RWPE2 (cell line): Measurements from ENCODE around the gene CDC7.

Experiments
- ATAC-seq: fragments of 200-7000 bp; cut with Tn5 transposase; 3 replicates; pipeline ENCODE4 v1.9.1; 2021; ENCODE audit warnings: low read depth
- DNase-seq: peaks from one replicate; pipeline ENCODE4 v3.0.0-alpha.2; 2020; ENCODE audit warnings: low spot score
- H3K27ac ChIP-seq: fragments of 450-650 bp; 2 replicates; pipeline ENCODE4 v1.5.1; 2017; ENCODE audit warnings: mild to moderate bottlenecking; ENCODE audit not compliant: poor library complexity, severe bottlenecking
- H3K27me3 ChIP-seq: fragments of 250-450 bp; sonication (Bioruptor Pico); 2 replicates; pipeline ENCODE4 v1.5.1; 2021; ENCODE audit warnings: mild to moderate bottlenecking, moderate library complexity; ENCODE audit not compliant: insufficient read depth, poor library complexity, severe bottlenecking
- H3K36me3 ChIP-seq: fragments of 250-450 bp; sonication (Bioruptor Pico); 2 replicates; pipeline ENCODE4 v1.5.1; 2020; ENCODE audit warnings: low read depth, mild to moderate bottlenecking, moderate library complexity
- H3K4me1 ChIP-seq: fragments of 250-450 bp; sonication (Bioruptor Pico); 2 replicates; pipeline ENCODE4 v1.5.1; 2021; ENCODE audit warnings: mild to moderate bottlenecking, moderate library complexity; ENCODE audit not compliant: insufficient read depth, poor library complexity, severe bottlenecking
- H3K4me3 ChIP-seq: fragments of 250-450 bp; sonication (Bioruptor Pico); 2 replicates; pipeline ENCODE4 v1.5.1; 2021; ENCODE audit warnings: mild to moderate bottlenecking, moderate library complexity; ENCODE audit not compliant: severe bottlenecking
- H3K9me3 ChIP-seq: fragments of 250-450 bp; sonication (Bioruptor Pico); 2 replicates; pipeline ENCODE4 v1.5.1; 2021; ENCODE audit warnings: mild to moderate bottlenecking, moderate library complexity; ENCODE audit not compliant: severe bottlenecking
- CTCF ChIP-seq: fragments of 450-650 bp; IDR thresholded peaks from one replicate; pipeline ENCODE4 v1.5.1; 2017; ENCODE audit warnings: mild to moderate bottlenecking, moderate library complexity; ENCODE audit not compliant: poor library complexity, severe bottlenecking

Gene CDC7

DNA sequence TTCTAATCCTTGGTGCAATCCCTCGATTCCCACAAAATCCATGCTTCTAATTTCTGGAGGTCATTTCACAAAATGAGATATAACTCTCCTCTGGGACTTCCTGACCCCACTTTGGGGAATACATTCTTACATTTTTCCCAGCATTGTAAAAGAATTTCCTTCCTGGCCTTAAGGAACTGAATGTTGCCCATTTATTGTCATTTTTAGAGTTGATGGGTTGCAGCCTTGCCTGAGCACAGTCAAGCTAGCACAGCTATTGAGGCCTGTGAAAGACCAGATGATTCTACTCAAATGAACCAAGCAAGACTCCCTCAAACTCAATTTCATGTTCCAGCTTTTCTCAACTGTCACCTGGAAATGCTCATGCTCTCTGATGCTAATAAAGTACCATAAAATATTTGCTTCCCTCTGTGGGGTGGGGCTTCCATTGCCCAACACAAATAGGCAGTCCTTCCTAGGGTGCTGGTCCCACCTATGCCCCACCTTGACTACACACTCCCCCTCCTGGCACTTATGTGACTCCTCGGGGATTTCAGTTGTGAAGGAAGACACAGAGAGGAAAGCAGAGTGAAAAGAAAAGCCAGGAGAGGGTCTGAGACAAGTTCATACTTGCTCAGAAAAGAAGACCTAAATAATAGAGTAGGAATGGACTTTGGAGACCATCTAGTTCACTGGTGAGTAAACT, 24.0 kb upstream of the CDC7 start:
- DNase-seq (no peak), ATAC-seq (no peak)
- no peak for TF ChIP-seq CTCF
- Histone ChIP-seq H3K9me3 (no peaks in the 10 kb centered on the region), H3K27me3 (no peaks in the 10 kb centered on the region), H3K4me1 (no peaks in the 10 kb centered on the region), H3K27ac (no peak overlapping the region), H3K4me3 (no peak overlapping the region), H3K36me3 (no peaks in the 10 kb centered on the region)

- H3K36me3 ChIP-seq: no peaks in the 10 kb centered on the region
- H3K27ac ChIP-seq: no peak overlapping the region
- no peak for DNase-seq
- no peak for ATAC-seq
- no peaks in the 10 kb centered on the region for H3K4me1 ChIP-seq
- no peaks in the 10 kb centered on the region for H3K27me3 ChIP-seq
- H3K4me3 ChIP-seq: no peak overlapping the region
- no peaks in the 10 kb centered on the region for H3K9me3 ChIP-seq
- TF ChIP-seq CTCF: no peak
These were observed 13.2 kb upstream of the CDC7 start for GRCh38 chr1:91487469-91487868.

DNA sequence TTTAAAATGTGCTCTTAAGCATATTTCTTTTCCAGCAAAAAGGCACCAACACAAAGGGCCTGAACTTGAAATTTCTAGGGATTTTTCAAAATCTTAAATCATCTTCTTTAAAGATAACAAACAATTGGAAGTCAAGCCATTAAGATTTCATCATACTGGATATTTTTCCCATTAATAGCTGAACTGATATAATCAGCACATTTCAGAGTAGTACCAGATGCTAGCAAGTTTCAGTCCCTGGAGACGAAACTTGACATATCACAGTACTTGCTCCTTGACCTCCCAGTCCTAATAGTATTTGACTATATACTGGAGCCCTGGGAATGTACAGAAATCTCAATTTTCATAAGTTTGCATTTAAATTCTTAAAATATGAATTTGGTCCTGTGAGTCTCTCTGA, 10.2 kb upstream of the CDC7 start:
- no peaks in the 10 kb centered on the region for H3K36me3 ChIP-seq
- H3K27me3 ChIP-seq: no peaks in the 10 kb centered on the region
- no peaks in the 10 kb centered on the region for H3K9me3 ChIP-seq
- ATAC-seq (no peak), DNase-seq (no peak)
- H3K4me3 ChIP-seq: no peak overlapping the region
- no peaks in the 10 kb centered on the region for H3K4me1 ChIP-seq
- no peak for TF ChIP-seq CTCF
- no peak overlapping the region for H3K27ac ChIP-seq

DNA sequence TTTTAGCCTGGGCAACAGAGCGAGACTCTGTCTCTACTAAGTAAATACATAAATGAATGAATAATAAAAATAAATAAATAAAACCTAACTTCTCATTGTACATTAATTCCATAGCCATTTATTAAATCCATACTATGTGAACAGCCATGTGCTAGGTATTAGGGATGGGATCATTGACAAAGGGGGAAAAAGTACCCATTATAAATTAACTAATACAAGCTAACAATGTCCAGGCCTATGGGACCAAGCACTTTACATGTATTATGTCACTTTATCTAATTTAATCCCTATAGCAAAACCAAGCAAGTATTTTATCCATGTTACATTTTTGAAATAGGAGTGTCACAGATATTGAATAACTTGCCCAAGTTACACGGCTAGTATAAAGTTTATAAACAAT, 2.6 kb upstream of the CDC7 start:
- H3K27me3 ChIP-seq: no peaks in the 10 kb centered on the region
- no peak overlapping the region for H3K4me3 ChIP-seq
- H3K27ac ChIP-seq: no peak overlapping the region
- no peak for TF ChIP-seq CTCF
- ATAC-seq: no peak
- H3K4me1 ChIP-seq: peaks cover 15% of the 10 kb centered on the region
- no peaks in the 10 kb centered on the region for H3K9me3 ChIP-seq
- peaks cover 13% of the 10 kb centered on the region for H3K36me3 ChIP-seq
- no peak for DNase-seq

DNA sequence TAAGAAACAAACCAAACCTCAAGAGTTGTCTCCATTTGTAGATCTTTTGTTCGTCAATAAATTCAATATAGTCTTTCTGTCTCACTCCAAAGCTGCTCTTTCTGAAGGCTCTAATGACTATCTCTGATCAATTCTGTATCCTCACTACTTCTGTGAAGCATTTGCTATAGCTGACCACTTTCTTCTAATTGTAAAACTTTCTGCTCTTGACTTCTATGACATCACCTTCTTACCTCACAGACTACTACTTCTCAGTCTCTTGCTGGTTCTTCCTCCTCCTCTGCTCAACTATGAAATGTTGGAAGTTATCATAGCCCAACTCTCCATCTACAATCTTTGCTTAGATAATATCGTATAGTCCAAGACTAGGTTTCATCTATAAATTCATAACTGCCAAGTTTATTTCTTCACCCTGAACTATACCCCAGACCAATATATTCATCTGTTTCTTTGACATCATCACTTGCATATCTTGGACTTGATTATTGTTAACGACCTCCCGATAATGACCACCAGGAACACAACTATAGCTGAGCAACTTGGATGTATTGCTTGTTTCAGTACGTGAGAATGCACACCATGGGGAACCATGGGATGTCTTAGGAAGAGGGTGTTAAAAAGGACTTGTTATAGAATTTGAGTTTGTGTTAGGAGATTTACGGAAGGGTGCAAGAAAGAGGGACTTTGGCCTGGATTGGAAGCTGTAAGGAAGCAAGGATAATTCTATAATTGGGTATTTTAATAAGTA, 2.0 kb upstream of the CDC7 start:
- TF ChIP-seq CTCF: no peak
- Histone ChIP-seq H3K27me3 (no peaks in the 10 kb centered on the region), H3K4me3 (no peak overlapping the region), H3K4me1 (peaks cover 15% of the 10 kb centered on the region), H3K36me3 (peaks cover 19% of the 10 kb centered on the region), H3K9me3 (no peaks in the 10 kb centered on the region), H3K27ac (no peak overlapping the region)
- no peak for DNase-seq
- ATAC-seq: no peak
